GM12865 (cell line): Measurements from ENCODE around the gene PDZD2.

Experiments
- DNase-seq: peaks from one replicate; pipeline ENCODE4 v3.0.0; 2010; ENCODE audit warnings: low read depth
- H3K4me3 ChIP-seq: 2 replicates; pipeline ENCODE4 v1.5.1; 2011; ENCODE audit warnings: mild to moderate bottlenecking, low read depth, low read length, control low read depth
- CTCF ChIP-seq: IDR thresholded peaks from 2 replicates; pipeline ENCODE4 v1.5.1; 2011; ENCODE audit warnings: low read length, control low read depth, low read depth, inconsistent platforms; ENCODE audit not compliant: insufficient read depth; ENCODE audit errors: missing control alignments

Gene PDZD2

DNA sequence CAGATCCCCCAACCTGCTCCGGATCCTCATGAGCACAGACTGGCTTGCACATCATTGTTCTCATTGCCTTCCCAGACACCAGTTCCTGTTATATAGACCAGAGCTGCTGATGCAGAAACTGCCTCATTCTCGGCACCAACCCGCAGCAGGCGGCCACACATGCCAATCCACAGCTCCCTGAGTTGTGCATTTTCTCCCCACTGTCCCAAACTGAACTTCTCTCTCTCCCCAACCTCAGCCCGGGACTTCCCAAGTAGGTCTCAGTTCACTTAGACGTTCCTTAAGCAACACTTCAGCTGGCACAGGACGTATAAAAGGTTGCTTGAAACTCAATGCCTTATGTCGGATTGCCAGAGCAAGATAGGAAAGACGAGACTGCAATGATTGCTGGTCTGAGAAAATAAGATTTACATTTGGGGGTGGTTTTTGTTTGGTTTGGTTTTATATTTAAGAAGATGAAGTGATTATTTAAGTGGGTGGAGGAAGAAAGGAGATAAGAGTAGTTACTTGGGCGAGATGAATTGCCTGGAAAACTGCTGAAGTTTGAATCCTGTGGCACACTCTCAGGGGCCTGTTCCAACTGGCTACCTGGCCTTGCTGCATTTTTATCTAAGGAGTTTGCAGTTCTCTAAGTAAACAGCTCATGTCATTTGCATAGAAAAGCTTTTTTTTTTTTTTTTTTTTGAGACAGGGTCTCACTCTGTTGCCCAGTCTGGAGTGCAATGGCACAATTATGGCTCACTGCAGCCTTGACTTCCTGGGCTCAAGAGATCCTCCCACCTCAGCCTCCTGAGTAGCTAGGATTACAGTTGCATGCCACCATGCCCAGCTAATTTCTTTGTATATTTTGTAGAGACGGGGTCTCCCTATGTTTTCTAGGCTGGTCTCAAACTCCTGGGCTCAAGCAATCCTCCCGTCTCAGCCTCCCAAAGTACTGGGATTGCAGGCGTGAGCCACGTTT, 379.8 kb downstream of the PDZD2 start:
- DNase-seq: no peak
- no peak for TF ChIP-seq CTCF
- H3K4me3 ChIP-seq: no peak overlapping the region

- no peak for TF ChIP-seq CTCF
- DNase-seq: peak; percentile 50
- H3K4me3 ChIP-seq: peak overlapping the region; percentile 39
These were observed 381.3 kb downstream of the PDZD2 start for GRCh38 chr5:32020271-32020670.

DNA sequence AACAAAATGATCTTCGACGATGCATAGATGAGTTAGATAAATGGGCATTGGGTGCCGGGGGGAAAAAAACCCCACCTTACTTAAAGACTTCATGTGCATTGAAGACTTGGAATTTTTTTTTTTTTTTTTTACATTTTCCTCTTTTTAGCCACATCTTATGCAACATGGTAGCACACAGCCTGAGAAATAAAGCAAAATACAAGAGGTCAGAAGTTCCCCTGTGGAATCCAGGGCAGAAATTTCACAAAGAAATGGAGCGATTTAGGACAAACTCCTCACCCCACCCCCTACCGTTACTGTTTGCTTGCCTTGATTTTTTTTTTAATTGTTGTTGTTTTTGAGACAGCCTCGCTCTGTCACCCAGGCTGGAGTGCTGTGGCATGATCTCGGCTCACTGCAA, 382.0 kb downstream of the PDZD2 start:
- no peak overlapping the region for H3K4me3 ChIP-seq
- no peak for TF ChIP-seq CTCF

GRCh38 chr5:32021771-32022170, 382.8 kb downstream of the PDZD2 start:
- DNase-seq: no peak
- no peak overlapping the region for H3K4me3 ChIP-seq
- TF ChIP-seq CTCF: no peak

More for the DNA sequence above, 382.0 kb downstream of the PDZD2 start:
- DNase-seq: no peak

DNA sequence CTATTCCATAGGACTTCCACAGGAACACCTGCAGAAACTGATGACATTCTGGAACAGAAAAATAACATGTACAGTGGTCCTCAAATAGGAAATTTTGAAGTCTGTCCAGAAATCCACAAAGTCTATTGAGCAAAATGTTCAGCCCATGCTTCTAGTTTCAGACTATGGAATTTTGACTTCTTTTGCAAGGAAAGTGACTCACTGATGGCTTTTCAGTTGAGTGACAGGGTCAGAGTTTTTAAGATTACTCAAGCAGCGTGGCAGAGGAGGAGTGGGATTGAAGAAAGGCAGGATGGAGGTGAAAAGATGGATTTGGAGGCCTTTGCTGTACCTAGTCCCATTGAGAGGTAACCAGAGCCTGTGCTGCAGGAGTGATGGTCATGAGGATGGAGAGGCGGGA, 383.7 kb downstream of the PDZD2 start:
- TF ChIP-seq CTCF: no peak
- H3K4me3 ChIP-seq: no peak overlapping the region
- DNase-seq: no peak

GRCh38 chr5:32023816-32024215, 384.9 kb downstream of the PDZD2 start:
- no peak for DNase-seq
- H3K4me3 ChIP-seq: no peak overlapping the region
- TF ChIP-seq CTCF: no peak
